GM10266 (cell line): ENCODE measurements around the gene LY6G6D.

Source experiments
- DNase-seq: peaks from one replicate; pipeline ENCODE4 v3.0.0; 2012; ENCODE audit errors: extremely low spot score
- TF ChIP-seq, protein P1 (sequence below): IDR thresholded peaks from 2 replicates; pipeline ENCODE4 v1.5.1; 2012; ENCODE audit warnings: mild to moderate bottlenecking, low read depth; ENCODE audit not compliant: control insufficient read depth, insufficient read depth; ENCODE audit errors: missing control alignments

The LY6G6D gene

DNA sequence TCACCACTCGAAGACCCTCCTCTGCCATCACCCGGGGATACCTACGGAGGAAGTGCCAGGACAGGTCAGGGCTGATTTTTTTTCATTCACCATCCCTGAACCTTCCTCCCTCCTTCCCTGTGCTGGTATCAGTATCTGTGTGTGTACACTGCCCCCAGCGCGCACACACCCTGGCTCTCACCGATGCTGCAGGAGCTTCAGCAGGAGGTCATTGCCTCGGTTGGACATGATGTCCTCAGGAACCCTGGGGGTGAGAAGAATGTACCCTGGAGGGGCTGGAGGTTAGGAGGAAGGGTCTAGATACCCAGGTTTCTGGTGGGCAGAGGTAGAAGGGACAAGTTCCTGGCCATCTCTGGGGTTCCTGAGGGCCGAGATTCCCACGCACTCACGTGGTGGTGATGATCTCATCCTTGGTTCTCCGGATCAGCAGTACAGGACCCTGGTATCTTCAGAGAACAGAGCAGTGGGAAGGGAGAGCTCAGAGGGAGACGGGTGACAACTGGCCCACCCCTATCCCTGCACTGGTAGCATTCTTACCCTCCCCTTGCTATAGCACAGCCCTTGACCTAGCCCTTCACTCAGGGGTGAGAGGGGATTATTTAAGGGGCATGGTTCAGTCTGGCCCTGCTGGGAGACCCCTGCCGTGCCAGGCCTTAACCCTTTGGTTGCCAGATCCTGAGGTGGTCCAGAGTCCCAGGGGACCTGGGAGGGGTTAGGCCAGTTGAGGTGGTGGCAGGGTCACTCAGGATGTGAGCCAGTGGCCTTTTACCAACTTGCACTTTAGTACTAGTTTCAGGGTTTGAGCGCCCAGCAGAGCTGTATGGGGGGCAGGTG, 27.1 kb upstream of the LY6G6D start:
- TF ChIP-seq, protein P1, sequence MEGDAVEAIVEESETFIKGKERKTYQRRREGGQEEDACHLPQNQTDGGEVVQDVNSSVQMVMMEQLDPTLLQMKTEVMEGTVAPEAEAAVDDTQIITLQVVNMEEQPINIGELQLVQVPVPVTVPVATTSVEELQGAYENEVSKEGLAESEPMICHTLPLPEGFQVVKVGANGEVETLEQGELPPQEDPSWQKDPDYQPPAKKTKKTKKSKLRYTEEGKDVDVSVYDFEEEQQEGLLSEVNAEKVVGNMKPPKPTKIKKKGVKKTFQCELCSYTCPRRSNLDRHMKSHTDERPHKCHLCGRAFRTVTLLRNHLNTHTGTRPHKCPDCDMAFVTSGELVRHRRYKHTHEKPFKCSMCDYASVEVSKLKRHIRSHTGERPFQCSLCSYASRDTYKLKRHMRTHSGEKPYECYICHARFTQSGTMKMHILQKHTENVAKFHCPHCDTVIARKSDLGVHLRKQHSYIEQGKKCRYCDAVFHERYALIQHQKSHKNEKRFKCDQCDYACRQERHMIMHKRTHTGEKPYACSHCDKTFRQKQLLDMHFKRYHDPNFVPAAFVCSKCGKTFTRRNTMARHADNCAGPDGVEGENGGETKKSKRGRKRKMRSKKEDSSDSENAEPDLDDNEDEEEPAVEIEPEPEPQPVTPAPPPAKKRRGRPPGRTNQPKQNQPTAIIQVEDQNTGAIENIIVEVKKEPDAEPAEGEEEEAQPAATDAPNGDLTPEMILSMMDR, result no peak
- no peak for DNase-seq

DNA sequence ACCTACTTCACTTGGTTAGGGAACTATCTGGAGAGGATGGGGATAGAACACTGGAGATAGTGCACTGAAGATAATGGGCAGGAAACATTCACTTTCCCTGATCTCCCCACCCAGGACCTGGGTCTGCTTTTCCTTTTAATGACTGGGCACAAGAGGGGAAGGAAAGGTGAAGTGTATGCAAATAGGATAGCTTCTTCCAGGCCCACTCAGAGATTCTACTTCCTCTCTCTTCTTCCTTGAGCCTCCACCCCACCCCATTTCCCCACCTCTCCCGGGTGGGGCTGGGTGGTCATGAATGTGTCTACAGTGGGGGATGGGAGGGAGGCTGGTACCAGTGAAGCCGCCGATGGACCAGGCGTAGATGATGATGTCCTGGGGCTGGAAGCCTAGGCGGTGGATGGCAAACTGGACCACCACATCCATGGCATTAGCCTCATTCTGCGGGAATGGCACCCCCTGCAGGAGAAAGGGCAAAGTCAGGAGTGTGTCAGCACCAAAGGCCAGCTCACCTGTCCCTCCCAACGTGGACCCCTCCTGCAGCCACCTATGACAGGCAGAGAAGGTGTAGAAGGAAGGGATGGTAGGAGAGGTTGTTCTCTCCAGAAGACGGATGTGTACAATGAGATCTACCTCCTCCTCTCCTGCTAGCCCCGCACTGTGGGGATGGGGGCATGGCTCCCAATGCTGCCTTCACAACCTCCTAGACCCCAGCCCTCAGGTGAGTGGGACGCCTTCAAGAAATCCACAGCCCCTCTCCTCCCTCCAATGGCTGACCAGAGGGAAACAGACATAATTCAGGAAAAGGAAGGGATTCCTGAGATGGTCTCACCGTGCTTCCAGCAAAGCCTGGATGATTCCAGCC, 25.7 kb upstream of the LY6G6D start:
- TF ChIP-seq, protein P1, result peak; percentile 42
- DNase-seq, result no peak

DNA sequence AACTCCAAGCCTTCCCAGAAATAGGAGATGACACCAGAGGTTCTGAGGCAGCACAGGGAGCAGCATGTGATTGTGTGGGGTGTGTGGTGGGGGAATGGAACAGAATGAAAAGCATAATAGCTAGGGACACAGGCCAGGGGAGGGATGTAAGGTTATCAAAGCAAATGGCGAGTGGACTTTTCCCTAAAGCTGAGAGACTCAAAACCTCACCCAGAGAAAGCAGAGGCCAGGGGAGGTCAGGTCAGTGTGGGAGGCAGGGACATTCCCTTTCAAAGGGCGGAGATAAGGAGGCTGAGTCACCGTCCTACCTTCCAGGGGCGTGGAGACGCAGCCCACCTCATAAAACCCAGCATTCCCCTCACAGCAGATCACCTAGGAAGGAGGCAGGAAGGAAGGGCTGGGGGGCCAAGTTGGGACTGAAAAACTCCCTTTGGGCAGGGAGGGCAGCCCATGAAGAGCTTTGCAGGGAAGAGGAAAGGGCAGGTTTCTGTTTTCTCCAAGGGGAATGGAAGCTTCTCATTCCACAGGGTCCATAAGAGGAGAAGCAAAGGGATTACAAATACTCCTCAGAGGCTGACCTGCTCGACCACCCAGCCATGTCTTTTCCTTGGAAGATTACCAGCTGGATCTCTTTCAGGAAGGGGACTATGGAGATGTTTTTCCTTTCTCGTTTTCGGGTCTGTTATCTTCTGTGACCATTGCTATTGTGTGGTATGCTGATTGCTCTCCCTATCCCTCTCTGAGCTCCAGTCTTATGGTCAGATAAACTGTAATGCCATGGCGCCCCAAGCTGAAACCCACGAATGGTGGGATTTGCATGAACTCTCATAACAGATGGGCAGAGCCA, 24.7 kb upstream of the LY6G6D start:
- DNase-seq, result no peak
- TF ChIP-seq, protein P1, result no peak

DNA sequence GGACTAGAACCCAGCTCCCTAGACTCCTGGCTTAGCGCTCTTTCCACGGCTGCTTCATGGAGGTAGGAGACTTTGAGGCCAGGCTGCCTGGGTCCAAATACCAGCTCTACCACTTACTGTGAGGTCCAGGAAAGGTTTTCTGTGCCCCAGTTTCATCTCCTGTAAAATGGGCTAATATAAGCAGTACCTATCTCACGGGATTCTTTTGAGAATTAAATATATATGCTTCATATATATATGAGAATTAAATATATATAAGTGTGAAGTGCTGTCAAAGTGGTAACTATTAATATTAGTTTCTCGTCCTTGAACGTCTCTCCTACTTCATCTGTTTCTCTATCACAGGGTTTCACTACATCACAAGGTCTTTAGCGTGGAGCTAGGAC, 24.1 kb upstream of the LY6G6D start:
- no peak for DNase-seq
- TF ChIP-seq, protein P1, result no peak

DNA sequence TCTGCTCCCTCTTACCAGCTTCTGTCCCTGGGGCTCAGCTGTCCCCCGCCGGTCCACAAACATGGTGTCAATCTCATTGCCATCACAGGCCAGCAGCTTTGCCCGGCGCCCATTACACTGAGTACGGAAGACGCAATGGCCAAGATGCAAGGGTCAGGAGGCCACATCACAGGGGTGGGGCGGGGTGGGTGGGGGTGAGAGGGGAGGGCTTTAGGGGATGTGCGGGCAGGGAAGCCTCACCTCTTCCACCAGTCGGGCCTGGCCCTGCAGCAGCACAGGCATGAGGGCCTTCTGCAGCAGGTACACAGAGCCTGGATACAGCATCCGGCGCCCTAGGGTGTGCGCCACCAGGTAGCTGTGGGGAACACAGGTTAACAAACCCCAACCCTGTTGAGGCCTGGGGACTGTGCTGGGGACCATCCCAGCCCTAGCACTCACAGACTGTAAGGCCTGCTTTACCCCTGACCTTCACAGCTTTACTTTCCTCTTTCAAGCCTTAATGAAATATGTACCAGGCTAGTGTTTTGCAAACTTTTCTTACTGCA, 23.5 kb upstream of the LY6G6D start:
- TF ChIP-seq, protein P1, result no peak
- DNase-seq, result no peak

DNA sequence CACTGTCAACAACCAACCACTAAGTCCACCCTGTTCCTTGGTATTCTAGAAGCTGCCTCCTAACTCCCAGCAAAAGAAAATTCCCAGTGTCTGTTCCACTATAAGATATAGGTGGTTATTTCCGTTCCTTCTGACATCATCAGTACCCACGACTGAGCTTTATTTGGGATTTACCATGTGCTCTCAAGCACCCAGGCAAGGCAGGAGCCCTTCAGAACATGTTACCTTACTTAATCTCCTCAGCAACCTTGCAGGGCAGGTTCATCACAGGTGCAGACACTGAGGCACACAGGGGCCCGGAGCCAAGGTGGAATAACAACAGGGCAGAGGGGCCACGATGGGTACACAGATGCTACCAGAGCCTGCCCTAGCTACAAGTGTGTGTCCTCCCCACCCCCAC, 22.8 kb upstream of the LY6G6D start:
- TF ChIP-seq, protein P1, result no peak

More for the DNA sequence above, 22.8 kb upstream of the LY6G6D start:
- no peak for DNase-seq
